ENCODE measurements around the gene ARID1A.
"Not testable (repeated sequence)": the region's sequence is repeated elsewhere in the genome, so short reads cannot be mapped to it uniquely, and the experiment has no call there.

The ARID1A gene

DNA sequence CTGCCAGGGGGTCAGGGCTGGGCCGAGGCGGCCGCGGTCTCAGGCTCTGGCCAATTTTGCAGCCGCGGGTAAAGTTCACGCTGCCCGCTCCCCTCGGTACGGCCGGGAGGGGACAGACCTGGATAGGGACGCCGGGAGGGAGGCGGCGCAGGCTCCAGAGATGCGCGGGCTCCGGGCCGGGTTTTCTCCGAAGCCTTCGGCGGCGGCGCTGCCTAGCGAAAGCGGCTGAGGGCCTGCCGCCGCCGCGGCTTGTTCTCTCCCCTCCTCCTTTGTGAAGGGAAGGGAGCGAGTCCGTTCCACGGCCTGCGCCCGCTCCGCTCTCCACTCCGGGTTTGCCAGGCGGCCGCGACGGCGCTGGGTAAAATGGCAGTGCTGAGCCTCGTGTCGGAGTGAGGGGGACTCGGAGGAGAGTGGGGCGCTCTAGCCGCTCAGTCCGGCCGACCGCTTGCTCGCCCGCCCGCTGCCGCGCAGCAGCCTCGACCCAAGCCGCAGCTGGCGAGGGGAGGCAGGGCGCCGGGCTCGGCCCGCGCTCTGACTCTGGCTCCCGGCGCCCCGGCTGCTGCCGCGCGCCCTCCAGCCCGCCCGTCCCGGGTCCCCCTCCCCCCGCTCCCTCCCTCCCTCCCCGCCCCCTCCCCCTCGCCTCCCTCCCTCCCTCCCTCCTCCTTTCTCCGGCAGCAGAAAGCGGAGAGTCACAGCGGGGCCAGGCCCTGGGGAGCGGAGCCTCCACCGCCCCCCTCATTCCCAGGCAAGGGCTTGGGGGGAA lies at the start of gene ARID1A:
TSS of gene ARID1A (plus strand) at position 660 of the 763 bp plus-strand sequence. CDS start 389 bp downstream, outside the sequence.
- H3K4me3 ChIP-seq, result peak within 1 kb of the TSS; percentile 56
- peaks cover 47% of the 10 kb centered on the region for H3K4me1 ChIP-seq
- no peaks in the 10 kb centered on the region for H3K9me3 ChIP-seq
- DNase-seq (ENCODE audit: low spot score in 2 of 2), result peak; percentile 90 to 96
- H3K36me3 ChIP-seq (replicated peaks), result no peaks in the 10 kb centered on the region; the same call in 1 of the 2 replicates
- in situ Hi-C loops (cut with MboI; ENCODE audit: low sequenced_read_pairs), result no loop called here
- no peaks in the 10 kb centered on the region for H3K27me3 ChIP-seq (ENCODE audit: low read depth)

GRCh38 chr1:26664802-26665201 lies 31.0 kb upstream of the ARID1A start:
- no peaks in the 10 kb centered on the region for H3K4me1 ChIP-seq
- H3K36me3 ChIP-seq (replicated peaks), result no peaks in the 10 kb centered on the region
- H3K9me3 ChIP-seq, result no peaks in the 10 kb centered on the region
- no peaks in the 10 kb centered on the region for H3K27me3 ChIP-seq (ENCODE audit: low read depth)
- in situ Hi-C loops (cut with MboI; ENCODE audit: low sequenced_read_pairs), result no loop called here
- H3K4me3 ChIP-seq, result no peak overlapping the region
- no peak for DNase-seq (ENCODE audit: low spot score in 2 of 2)

DNA sequence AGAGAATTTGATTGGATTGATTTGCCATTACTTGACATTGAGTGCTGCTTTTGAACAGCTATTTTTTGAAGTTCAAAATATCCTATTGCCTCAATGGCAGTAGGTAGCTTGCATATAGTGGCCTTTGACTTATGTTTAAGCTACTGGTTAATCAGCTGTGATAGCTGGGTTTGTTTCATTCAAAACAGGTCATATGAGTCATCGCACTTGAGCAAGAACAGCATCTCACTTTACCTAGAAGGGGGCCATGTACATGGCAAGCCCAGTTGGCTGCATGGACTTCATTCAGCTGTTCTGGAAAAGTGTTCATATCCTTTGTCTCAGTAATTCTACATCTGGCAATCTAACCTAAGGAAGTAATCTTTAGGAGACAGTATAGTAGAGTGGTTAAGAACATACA lies 29.0 kb upstream of the ARID1A start:
- Histone ChIP-seq H3K4me3 (no peak overlapping the region), H3K4me1 (no peaks in the 10 kb centered on the region), H3K9me3 (no peaks in the 10 kb centered on the region), H3K27me3 (ENCODE audit: low read depth) (no peaks in the 10 kb centered on the region), H3K36me3 (replicated peaks) (no peaks in the 10 kb centered on the region)
- no peak for DNase-seq (ENCODE audit: low spot score in 2 of 2)
- in situ Hi-C loops (cut with MboI; ENCODE audit: low sequenced_read_pairs), result no loop called here

DNA sequence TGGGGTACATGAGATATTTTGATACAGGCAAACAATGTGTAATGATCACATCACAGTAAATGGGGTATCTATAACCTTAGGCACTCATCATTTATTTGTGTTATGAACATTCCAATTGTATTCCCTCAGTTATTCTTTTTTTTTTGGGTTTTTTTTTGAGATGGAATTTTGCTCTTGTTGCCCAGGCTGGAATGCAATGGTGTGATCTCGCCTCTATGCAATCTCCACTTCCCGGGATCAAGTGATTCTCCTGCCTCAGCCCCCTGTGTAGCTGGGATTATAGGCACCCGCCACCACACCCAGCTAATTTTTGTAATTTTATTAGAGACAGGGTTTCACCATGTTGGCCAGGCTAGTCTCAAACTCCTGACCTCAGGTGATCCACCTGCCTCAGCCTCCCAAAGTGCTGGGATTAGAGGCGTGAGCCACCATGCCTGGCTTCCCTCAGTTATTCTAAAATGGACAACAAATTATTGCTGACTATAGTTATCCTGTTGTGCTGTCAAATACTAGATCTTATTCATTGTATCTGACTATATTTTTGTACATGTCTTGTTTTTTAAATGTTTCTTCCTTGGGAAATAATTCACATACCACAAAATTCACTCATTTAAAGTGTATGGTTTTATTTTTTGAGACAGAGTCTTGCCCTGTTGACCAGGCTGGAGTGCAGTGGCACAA lies 27.6 kb upstream of the ARID1A start:
- H3K4me1 ChIP-seq; H3K4me3 ChIP-seq; in situ Hi-C loops (cut with MboI; ENCODE audit: low sequenced_read_pairs); H3K36me3 ChIP-seq (replicated peaks); H3K27me3 ChIP-seq (ENCODE audit: low read depth); DNase-seq (ENCODE audit: low spot score in 2 of 2); H3K9me3 ChIP-seq: not testable (repeated sequence)

DNA sequence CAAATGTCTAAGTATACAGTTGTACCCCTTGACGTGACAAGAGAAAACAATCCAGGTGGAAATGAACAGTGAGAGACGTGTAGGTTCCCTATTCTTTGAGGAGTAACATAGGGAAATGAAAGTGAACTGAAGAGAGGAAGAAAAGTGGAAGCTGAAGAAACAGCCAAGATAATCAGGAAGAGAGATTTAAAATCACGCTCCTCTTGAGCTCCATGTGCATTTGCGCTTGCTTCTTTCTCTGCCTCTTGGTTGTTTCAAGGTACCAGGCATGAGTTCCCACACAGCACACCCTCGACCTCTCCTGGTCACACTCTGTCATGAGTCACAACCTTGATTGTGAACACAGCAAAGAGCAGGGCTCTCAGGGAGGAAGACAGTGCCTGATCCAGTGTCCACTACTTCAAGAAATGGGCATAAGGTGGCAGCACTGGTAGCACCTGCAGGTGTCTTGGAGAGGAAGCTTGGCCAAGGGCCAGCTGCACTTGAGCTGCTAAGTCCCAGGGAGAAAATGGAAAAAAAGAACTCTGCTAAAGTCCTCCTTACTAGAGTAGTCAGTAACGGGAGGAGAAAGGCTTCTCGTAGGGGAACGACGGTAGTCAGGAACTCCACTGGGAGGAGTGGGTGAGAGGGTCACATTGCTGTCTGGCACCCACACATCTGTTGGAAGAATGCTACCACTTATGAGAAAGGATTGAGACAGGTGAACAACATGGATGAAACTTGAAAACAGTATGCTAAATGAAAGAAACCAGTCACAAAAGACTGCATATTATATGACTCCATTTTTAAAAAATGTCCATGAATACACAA lies 18.3 kb upstream of the ARID1A start:
- no peak overlapping the region for H3K4me3 ChIP-seq
- no peaks in the 10 kb centered on the region for H3K4me1 ChIP-seq
- DNase-seq (ENCODE audit: low spot score in 2 of 2), result peak; percentile 56 to 78
- no peaks in the 10 kb centered on the region for H3K9me3 ChIP-seq
- in situ Hi-C loops (cut with MboI; ENCODE audit: low sequenced_read_pairs), result no loop called here
- H3K27me3 ChIP-seq (ENCODE audit: low read depth), result no peaks in the 10 kb centered on the region
- no peaks in the 10 kb centered on the region for H3K36me3 ChIP-seq (replicated peaks)

GRCh38 chr1:26684763-26685508 lies 10.9 kb upstream of the ARID1A start:
- no peak for DNase-seq (ENCODE audit: low spot score in 2 of 2)
- no peaks in the 10 kb centered on the region for H3K9me3 ChIP-seq
- no peaks in the 10 kb centered on the region for H3K27me3 ChIP-seq (ENCODE audit: low read depth)
- in situ Hi-C loops (cut with MboI; ENCODE audit: low sequenced_read_pairs), result no loop called here
- no peak overlapping the region for H3K4me3 ChIP-seq
- H3K36me3 ChIP-seq (replicated peaks), result no peaks in the 10 kb centered on the region
- H3K4me1 ChIP-seq, result no peaks in the 10 kb centered on the region

DNA sequence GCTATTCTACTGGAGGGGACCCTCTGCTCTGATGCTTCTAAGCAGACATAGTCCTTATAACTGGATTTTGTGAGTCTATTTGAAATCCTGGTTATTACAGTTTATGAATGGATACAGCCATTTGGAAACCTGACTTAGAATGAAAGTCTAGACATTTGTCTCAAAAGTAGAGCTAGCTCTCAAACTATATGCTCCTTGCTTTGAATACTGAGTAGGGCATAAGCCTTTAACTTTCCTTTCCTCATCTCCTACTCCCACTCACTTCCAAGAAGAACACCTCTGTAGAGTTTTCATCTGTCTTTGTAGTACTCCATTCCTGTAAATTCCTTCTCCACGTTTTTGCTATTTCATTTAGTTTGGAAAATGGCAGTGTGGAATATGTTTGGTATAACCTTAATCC lies 9.0 kb upstream of the ARID1A start:
- no peaks in the 10 kb centered on the region for H3K9me3 ChIP-seq
- no peak overlapping the region for H3K4me3 ChIP-seq
- peaks cover 4% of the 10 kb centered on the region for H3K4me1 ChIP-seq
- H3K27me3 ChIP-seq (ENCODE audit: low read depth), result no peaks in the 10 kb centered on the region
- DNase-seq (ENCODE audit: low spot score in 2 of 2), result no peak
- in situ Hi-C loops (cut with MboI; ENCODE audit: low sequenced_read_pairs), result no loop called here
- no peaks in the 10 kb centered on the region for H3K36me3 ChIP-seq (replicated peaks)

- in situ Hi-C loops (cut with MboI; ENCODE audit: low sequenced_read_pairs), result no loop called here
- H3K27me3 ChIP-seq (ENCODE audit: low read depth), result no peaks in the 10 kb centered on the region
- no peak overlapping the region for H3K4me3 ChIP-seq
- H3K9me3 ChIP-seq, result no peaks in the 10 kb centered on the region
- no peaks in the 10 kb centered on the region for H3K36me3 ChIP-seq (replicated peaks)
- peaks cover 20% of the 10 kb centered on the region for H3K4me1 ChIP-seq
- no peak for DNase-seq (ENCODE audit: low spot score in 2 of 2)
Observed at GRCh38 chr1:26689504-26689903, 6.3 kb upstream of the ARID1A start.

GRCh38 chr1:26690157-26690556 lies 5.7 kb upstream of the ARID1A start:
- Histone ChIP-seq H3K4me3 (no peak overlapping the region), H3K36me3 (replicated peaks) (no peaks in the 10 kb centered on the region), H3K4me1 (peaks cover 27% of the 10 kb centered on the region), H3K27me3 (ENCODE audit: low read depth) (no peaks in the 10 kb centered on the region), H3K9me3 (no peaks in the 10 kb centered on the region)
- in situ Hi-C loops (cut with MboI; ENCODE audit: low sequenced_read_pairs), result no loop called here
- no peak for DNase-seq (ENCODE audit: low spot score in 2 of 2)

DNA sequence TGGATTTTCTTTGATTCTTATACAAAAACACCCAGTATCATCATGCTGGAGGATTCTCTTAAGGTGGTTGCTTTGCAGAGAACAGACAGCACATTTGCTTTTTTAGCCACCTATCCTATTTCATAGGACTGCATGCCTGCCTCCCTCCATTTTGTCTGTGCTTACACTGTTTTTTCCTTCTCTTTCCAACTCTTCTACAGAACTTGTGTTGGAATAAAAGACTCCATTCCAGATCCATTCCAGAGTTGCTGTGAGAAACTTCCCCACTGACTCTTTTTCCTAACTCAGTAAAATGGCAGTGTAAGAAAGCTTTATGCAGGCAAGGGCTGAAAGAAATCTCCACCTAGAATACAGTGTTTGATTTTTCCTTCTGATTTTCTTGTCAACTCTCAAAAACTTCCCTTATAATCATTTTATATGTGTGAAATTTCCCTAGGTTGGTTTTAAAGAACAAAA lies 5.2 kb upstream of the ARID1A start:
- H3K4me3 ChIP-seq, result no peak overlapping the region
- in situ Hi-C loops (cut with MboI; ENCODE audit: low sequenced_read_pairs), result no loop called here
- H3K27me3 ChIP-seq (ENCODE audit: low read depth), result no peaks in the 10 kb centered on the region

DNA sequence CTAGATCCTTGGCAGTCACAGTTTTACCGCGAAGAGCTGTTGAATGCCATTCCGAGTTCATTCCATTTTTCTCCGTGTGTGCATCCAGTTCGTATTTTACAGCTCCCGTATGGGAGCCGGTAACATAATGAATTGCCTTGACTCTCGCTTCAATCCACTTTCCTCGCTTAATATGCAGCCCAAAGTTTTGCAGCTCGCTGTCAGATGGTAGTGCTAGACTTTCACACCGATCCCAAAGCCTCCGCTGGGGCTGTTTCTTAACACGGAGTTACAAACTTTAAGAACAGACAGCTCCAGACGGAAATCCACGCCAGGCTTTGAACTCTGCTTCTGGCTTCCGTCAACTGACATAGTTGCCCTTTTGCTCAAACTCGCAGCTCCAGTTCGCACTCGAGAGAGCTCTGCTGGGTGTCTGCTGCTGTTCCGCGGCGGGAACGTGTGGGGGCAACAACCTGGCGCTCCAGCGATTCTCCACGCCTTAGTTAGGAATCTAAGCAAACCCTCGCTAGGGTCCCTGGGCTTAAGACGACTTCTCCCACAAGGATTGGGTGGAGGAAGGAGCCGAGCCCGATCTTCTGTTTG lies 3.5 kb upstream of the ARID1A start:
- DNase-seq (ENCODE audit: low spot score in 2 of 2), result peak; percentile 89 to 93
- no peaks in the 10 kb centered on the region for H3K9me3 ChIP-seq
- peak overlapping the region; percentile 33 for H3K4me3 ChIP-seq
- no peaks in the 10 kb centered on the region for H3K27me3 ChIP-seq (ENCODE audit: low read depth)
- H3K36me3 ChIP-seq (replicated peaks), result no peaks in the 10 kb centered on the region
- in situ Hi-C loops (cut with MboI; ENCODE audit: low sequenced_read_pairs), result no loop called here
- peaks cover 28% of the 10 kb centered on the region for H3K4me1 ChIP-seq

More for the DNA sequence above, 5.2 kb upstream of the ARID1A start:
- H3K4me1 ChIP-seq, result peaks cover 28% of the 10 kb centered on the region
- DNase-seq (ENCODE audit: low spot score in 2 of 2), result no peak
- no peaks in the 10 kb centered on the region for H3K36me3 ChIP-seq (replicated peaks)
- no peaks in the 10 kb centered on the region for H3K9me3 ChIP-seq

DNA sequence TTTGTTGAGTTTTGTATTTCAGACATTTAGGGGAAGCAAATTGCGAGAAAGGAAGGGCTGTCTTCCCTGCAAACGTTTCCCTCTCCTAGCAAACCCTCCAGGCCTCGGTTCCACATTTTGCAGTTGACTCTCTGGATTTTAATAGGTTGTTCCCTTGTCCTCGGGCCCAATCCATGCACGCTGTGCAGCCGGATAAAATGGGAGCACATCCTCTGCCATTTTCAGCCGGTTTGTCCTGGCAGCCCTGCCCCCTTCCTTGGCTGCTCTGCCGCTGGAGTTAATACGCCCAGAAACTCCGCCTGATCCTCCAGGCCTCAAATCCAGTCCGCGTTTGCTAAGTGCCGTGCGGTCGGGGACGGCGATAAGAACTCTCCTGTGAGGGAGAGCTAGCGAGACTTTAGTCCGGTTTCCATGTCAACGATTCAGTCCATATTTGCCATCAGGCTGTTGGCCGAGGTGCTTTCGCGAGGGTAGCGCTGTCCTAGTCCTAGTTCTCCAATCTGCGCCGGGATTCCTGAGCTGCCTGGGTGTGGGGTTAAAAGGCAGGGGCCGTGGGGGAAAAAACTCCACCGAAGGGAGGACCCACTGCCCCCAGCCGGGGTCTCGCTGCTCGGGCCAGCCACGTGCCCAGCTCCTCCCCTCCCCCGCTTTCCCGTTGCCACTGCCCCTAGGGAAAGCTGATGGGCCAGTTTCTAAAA lies 2.9 kb upstream of the ARID1A start:
- in situ Hi-C loops (cut with MboI; ENCODE audit: low sequenced_read_pairs), result no loop called here
- Histone ChIP-seq H3K4me3 (peak overlapping the region; percentile 33), H3K4me1 (peaks cover 28% of the 10 kb centered on the region), H3K9me3 (no peaks in the 10 kb centered on the region), H3K36me3 (replicated peaks) (no peaks in the 10 kb centered on the region), H3K27me3 (ENCODE audit: low read depth) (no peaks in the 10 kb centered on the region)
- peak; percentile 96 to 98 for DNase-seq (ENCODE audit: low spot score in 2 of 2)

Measured in HAP-1 (cell line).